Sigmoid colon (tissue), 4 donors: Measurements from ENCODE around the gene MAF.

Experiments used
- EP300 ChIP-seq, 4 donors: sonication (generic); formaldehyde crosslinking; IDR thresholded peaks; one replicate each; pipeline ENCODE4 v1.6.1; 2017; ENCODE audit warnings: antibody characterized with exemption in 4 of 4
- TF ChIP-seq, protein P1 (sequence below), 4 experiments: fragments of 450-650 bp in 3 of 4; fragments of 200-600 bp in 1 of 4; IDR thresholded peaks; one replicate each; pipeline ENCODE4 v1.5.1; 2016 to 2019; ENCODE audit warnings: antibody characterized with exemption in 4 of 4, mild to moderate bottlenecking in 3 of 4, moderate library complexity in 2 of 4

DNA sequence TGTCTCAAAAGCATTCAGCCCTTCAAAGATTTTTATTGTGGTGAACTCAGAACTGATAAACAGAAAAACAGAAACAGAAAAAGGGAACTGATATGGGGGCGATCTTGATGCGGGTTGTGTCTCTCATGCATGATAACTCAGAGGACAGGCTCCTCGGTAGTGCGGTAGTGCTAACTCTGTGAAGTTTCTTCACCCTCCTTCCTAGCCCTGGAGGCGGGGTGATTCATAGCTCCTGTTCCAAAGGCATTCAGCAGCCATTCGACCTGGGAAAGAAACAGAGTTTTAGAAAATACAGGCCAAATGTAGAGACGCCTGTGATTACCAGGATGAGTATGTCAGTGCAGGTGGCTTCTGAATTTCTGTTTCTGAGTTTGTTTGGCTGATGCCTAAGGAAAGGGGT is 5.5 kb upstream of the MAF start:
- no peak for TF ChIP-seq EP300 (IDR thresholded peaks at IDR 0.05)
- TF ChIP-seq, protein P1, sequence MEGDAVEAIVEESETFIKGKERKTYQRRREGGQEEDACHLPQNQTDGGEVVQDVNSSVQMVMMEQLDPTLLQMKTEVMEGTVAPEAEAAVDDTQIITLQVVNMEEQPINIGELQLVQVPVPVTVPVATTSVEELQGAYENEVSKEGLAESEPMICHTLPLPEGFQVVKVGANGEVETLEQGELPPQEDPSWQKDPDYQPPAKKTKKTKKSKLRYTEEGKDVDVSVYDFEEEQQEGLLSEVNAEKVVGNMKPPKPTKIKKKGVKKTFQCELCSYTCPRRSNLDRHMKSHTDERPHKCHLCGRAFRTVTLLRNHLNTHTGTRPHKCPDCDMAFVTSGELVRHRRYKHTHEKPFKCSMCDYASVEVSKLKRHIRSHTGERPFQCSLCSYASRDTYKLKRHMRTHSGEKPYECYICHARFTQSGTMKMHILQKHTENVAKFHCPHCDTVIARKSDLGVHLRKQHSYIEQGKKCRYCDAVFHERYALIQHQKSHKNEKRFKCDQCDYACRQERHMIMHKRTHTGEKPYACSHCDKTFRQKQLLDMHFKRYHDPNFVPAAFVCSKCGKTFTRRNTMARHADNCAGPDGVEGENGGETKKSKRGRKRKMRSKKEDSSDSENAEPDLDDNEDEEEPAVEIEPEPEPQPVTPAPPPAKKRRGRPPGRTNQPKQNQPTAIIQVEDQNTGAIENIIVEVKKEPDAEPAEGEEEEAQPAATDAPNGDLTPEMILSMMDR (IDR thresholded peaks at IDR 0.05): no peak
